Keratinocyte (primary cell): Measurements from ENCODE around the gene TBX3.

Experiments
- CTCF ChIP-seq, 3 experiments: IDR thresholded peaks in 1 of 3; conservative IDR thresholded peaks in 1 of 3; optimal IDR thresholded peaks in 1 of 3; 2 replicates in 2 of 3; 3 replicates in 1 of 3; pipeline versions ENCODE3 to v1.5.1; 2011; ENCODE audit warnings: low read length in 3 of 3, mild to moderate bottlenecking in 3 of 3, moderate library complexity in 2 of 3, control low read depth in 1 of 3, inconsistent platforms in 1 of 3; ENCODE audit not compliant: insufficient read depth in 2 of 3; ENCODE audit errors: extremely low read depth in 1 of 3
- EZH2 ChIP-seq: IDR thresholded peaks from one replicate; pipeline ENCODE4 v1.6.1; 2012; ENCODE audit warnings: inconsistent platforms, mild to moderate bottlenecking, low read length, moderate library complexity

GRCh38 chr12:114638790-114639435 is 45.1 kb downstream of the TBX3 start:
- no peak for TF ChIP-seq CTCF (optimal IDR thresholded peaks at IDR 0.05 in 1 of 3, IDR thresholded peaks at IDR 0.05 in 1 of 3, conservative IDR thresholded peaks at IDR 0.05 in 1 of 3; ENCODE audit: extremely low read depth in 1 of 3, insufficient read depth in 2 of 3, low read length in 3 of 3)
- TF ChIP-seq EZH2: no peak
